IPS DF 4.7 (cell line): ENCODE results near the gene MROH7.
A peak's percentile ranks its signal among the peaks of the same experiment; 100 is the strongest.

Experiments
- DNase-seq: peaks from one replicate; pipeline ENCODE4 v3.0.0-alpha.2; 2013; ENCODE audit warnings: low spot score; ENCODE audit errors: extremely low read depth

The MROH7 gene

GRCh38 chr1:54650417-54650816, 8.8 kb downstream of the MROH7 start:
- no peak for DNase-seq

- DNase-seq: no peak
Measured at GRCh38 chr1:54651608-54652007, 10.0 kb downstream of the MROH7 start.

- DNase-seq: no peak
Measured at GRCh38 chr1:54652168-54652567, 10.6 kb downstream of the MROH7 start.

GRCh38 chr1:54653036-54653435, 11.4 kb downstream of the MROH7 start:
- no peak for DNase-seq

- no peak for DNase-seq
Measured at GRCh38 chr1:54658164-54658913, 16.8 kb downstream of the MROH7 start.

GRCh38 chr1:54663725-54664124, 22.1 kb downstream of the MROH7 start:
- DNase-seq: no peak

- DNase-seq: no peak
Measured at GRCh38 chr1:54664364-54664763, 22.8 kb downstream of the MROH7 start.

- no peak for DNase-seq
Measured at GRCh38 chr1:54665852-54666251, 24.3 kb downstream of the MROH7 start.

GRCh38 chr1:54666333-54666732, 24.7 kb downstream of the MROH7 start:
- no peak for DNase-seq

- DNase-seq: no peak
Measured at GRCh38 chr1:54667797-54668196, 26.2 kb downstream of the MROH7 start.

- no peak for DNase-seq
Measured at GRCh38 chr1:54668567-54668966, 27.0 kb downstream of the MROH7 start.

GRCh38 chr1:54671985-54672608, 30.5 kb downstream of the MROH7 start:
- peak; percentile 46 for DNase-seq

- no peak for DNase-seq
Measured at GRCh38 chr1:54678776-54679643, 37.4 kb downstream of the MROH7 start.

- DNase-seq: no peak
Measured at GRCh38 chr1:54679706-54680105, 38.1 kb downstream of the MROH7 start.

GRCh38 chr1:54680387-54680786, 38.8 kb downstream of the MROH7 start:
- no peak for DNase-seq

GRCh38 chr1:54681358-54681757, 39.8 kb downstream of the MROH7 start:
- DNase-seq: no peak

GRCh38 chr1:54683453-54683852, 41.9 kb downstream of the MROH7 start:
- no peak for DNase-seq

- DNase-seq: no peak
Measured at GRCh38 chr1:54685335-54685905, 43.8 kb downstream of the MROH7 start.

GRCh38 chr1:54686155-54686554, 44.6 kb downstream of the MROH7 start:
- no peak for DNase-seq

GRCh38 chr1:54694771-54695170, 53.2 kb downstream of the MROH7 start:
- no peak for DNase-seq

- no peak for DNase-seq
Measured at GRCh38 chr1:54695221-54695620, 53.6 kb downstream of the MROH7 start.

- DNase-seq: no peak
Measured at GRCh38 chr1:54695764-54696163, 54.2 kb downstream of the MROH7 start.
